GM19239 (cell line): ENCODE results near the gene MYORG.
A peak's percentile ranks its signal among the peaks of the same experiment; 100 is the strongest.

ENCODE experiments used
- DNase-seq: peaks from one replicate; pipeline ENCODE4 v3.0.0; 2011; ENCODE audit warnings: low spot score; ENCODE audit not compliant: insufficient read length
- FAIRE-seq: peaks from 2 replicates; lab custom pipeline; 2011; peaks lifted over from hg19 to GRCh38; lab: Jason Lieb, UNC

The MYORG gene

GRCh38 chr9:34376596-34377403 is at the start of gene MYORG:
TSS of gene MYORG (minus strand) at chr9:34376898. CDS start at chr9:34372943, 3,955 bp downstream.
- FAIRE-seq, result peak; percentile 100

DNA sequence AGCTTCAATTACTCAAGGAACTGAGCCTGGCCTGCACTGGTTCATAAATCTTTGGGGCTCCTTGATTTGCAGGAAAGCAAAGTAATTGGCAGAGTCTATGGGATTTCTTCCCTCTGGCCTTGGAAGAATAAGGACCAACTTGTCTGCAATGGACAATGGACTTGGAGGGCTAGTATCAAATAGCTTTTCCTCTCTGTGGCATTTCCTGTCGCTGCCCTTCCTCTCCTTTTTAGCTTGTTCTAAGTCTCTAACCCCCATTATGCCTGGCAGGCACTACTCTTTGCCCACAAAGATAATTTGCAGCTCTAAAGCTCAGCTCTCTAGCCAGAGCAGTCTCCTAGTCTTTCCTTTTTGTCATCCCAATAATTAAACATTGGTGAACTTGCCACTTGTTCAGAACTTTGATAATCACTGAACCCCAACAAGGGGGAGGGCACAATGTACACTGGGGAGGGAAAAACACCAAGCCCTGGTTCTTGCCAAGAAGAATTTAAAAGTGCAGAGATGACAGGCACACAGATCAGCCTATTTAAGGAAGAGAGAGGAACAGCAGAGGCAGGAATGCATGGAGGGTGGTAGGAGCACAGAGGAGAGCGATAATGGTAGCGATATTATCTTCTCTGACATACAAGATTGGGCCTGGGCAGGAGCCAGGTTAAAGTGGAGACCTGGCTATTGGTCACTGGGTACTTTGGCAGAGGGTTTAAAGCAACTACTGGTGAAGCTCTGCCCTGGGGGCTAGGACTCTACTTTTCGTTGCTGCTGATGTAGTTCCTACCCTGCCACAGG is 43.2 kb upstream of the MYORG start:
- FAIRE-seq (no peak), DNase-seq (no peak)

More at GRCh38 chr9:34376596-34377403, at the start of gene MYORG:
- DNase-seq, result peak; percentile 97

DNA sequence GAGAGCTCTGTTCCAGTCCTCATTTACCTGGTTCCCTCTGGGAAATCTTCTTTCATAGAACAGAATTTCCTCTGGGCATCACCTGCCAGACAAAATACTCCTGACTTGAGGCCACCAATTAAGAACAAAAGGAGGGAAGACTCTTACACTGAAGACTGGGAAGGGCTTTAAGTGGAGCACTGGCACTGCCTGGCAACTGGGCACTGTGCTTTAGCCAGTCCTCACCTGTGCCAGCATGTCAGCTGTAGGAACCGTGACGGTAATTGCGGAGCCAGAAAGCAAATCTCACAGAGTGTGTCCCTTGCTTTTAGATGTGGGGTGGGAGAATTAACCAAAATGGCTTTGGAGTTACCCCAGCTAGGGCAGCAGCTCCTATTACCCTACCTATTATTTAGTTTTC is 41.0 kb upstream of the MYORG start:
- DNase-seq (no peak), FAIRE-seq (no peak)

DNA sequence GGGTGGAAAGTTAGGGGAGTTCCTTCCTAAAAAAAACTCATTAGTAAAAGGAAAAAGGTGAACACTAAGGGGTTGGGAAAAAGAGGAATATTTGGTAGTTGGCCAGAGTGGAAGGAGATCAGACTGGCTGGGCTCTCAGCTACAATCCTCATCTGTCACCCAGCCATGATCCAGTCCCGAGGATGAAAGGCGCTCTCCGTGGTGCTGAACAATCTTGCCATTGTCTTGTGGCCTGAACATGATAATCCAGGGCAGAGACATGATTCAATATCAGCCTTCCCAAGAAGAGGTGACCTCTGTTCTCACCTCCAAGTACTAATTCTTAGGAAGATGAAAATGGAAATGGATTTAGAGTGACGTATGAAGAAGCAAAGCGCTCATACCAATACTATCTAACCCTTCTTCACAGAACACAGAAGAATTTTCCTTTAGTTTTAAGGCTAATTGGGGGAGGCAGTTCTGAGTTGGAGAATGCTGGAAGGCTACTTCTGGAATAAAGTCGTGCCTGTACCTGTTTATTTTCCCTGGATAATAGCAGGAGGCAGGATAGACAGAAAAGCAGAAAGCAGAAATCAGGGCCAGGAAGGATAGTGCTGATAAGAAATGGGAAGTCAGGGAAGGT is 36.6 kb upstream of the MYORG start:
- DNase-seq (peak; percentile 30), FAIRE-seq (no peak)

DNA sequence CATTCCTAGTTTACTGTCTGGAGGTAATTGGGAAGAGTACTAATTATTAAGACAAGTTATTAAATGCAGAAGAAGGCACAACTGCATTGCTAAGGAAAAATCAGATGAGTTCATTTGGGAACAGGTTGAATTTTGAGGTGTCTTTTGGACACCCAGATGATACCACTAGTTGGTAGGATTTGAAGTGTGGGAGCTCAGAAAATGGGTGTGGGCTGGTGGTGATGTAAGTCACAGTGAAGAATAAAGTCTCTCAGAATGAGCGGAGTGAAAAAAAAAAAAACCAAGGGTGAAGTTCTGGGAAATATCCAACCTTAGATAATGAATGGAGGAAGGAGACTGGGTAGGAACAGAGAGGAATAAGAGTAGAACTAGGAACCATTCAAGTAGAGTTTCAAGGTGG is 35.6 kb upstream of the MYORG start:
- FAIRE-seq, result no peak
- no peak for DNase-seq

- no peak for FAIRE-seq
- DNase-seq, result no peak
These were observed 32.5 kb upstream of the MYORG start for GRCh38 chr9:34409154-34409553.

DNA sequence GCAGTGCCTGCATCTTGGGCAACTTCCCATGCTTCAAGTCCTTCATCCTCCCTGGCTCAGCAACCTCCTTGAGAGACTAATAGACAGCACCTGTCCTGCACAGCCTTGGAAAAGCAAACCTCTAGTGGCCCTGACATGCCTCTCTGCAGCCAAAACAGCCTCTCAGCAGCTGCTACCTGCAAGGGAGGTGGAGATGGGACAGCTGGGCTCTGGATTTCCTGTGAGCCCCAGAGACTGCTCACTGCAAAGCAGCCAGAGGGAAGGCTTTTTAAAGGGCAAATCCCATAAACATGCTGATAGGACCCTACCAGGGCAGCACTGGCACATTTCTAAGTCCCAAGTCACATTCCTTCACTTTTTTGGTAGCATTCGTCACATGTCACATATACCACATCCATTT is 31.5 kb upstream of the MYORG start:
- FAIRE-seq, result no peak
- no peak for DNase-seq

DNA sequence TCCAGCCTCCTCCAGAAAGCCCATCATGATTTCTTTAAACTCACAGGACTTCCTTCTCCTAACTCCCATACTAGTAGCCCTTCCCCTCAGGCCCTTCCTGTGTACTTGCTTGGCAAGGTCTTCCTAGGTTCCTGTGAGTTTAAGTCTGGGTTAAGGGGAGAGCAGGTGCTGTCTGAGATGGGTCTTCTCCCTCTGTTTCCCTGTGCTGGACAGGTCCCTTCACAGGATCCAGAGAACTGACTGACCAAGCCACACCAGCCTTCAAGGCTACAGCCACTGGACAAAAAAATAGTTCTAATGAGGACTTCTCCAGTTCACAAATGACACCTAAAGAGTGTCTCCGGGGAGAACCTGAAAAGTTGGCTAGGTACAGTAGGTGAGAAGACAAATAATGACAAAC is 29.5 kb upstream of the MYORG start:
- FAIRE-seq, result no peak
- DNase-seq, result no peak

GRCh38 chr9:34405719-34406118 is 29.0 kb upstream of the MYORG start:
- no peak for FAIRE-seq
- no peak for DNase-seq

DNA sequence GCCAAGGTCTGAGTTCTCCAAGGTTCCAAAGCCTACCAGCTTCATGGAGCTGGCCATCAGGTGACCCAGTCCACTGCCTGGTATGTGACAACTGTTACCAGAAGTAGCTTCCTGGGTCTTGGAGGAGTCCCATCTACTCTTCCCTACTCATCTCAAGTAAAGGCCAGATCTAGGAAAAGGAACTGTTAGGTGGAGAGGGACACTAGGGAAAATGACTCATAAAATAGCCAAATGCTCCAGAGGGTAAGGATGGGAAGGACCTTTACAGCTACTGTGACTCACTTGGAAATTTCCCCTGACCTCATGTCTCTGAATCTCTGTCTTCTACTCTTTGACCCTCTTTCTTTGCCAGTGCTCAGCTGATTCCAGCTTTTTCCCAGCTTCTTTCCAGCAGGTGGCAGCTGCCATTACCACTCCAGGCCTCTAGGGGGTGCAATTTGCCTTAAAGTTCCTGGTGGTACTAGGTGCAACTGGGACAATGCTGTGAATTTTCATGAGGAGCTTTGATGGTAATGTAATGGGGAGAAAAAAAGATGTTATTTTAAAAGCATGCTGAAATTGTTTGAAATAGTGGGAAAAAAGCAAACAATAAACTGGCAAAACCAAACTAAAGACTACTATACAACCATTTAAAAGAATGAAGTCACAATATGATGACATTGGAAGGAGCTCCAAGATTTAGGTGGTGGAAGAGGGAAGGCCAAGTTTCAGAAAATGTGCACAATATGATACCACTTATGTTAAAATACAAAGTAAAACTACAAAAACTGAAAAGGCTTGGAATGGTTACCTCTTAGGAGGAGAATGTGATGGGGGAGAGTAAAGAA is 27.1 kb upstream of the MYORG start:
- FAIRE-seq, result no peak
- DNase-seq, result peak; percentile 52

DNA sequence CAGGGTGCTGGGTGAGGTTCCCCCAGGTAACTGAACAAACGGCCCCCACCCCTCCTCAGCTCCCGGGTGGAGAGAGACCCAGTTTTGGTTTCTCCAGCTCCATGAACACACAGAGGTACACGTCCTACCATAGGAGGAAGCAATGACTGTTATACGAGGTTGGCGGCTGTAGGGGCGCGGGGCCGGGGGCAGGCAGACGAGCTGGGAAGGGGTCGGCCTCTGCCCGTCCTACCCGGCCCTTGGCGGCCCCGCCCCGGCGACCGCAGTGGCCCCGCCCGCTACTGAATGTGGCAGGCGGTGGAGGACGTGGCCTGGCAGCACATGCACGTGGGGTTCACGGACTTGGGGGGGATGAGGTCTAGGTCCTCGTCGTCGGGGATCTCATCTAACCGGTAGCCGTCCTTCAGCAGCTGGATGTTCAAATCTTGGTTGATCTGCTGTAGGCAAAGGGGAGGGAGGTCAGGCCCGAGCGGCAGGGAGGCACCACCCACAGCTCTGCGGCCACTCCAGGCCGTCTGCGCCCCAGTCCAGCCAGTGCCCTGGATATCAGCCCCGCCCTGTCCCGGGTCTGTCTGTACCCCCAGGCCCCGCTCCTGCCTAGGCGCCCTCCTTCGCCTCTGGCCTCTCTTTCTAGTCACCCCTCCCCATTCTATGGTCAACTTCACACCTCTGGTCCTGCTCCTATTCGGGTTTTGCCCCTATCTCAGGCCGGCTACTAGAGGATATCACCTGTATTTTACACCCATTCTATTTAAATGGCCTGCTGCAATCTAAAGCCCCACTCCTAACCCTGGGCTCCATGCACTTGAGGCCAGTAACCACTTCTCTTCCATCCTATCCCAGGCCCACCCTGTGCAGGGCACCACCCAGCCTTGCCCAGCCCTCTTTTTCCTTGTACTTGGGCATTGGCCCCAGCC is 24.2 kb upstream of the MYORG start:
- no peak for FAIRE-seq
- DNase-seq, result no peak

- DNase-seq, result no peak
- FAIRE-seq, result no peak
These were observed 23.6 kb upstream of the MYORG start for GRCh38 chr9:34400275-34400674.

- no peak for DNase-seq
- FAIRE-seq, result no peak
These were observed 23.0 kb upstream of the MYORG start for GRCh38 chr9:34399729-34400128.

- FAIRE-seq (no peak), DNase-seq (no peak)
These were observed 22.2 kb upstream of the MYORG start for GRCh38 chr9:34398875-34399274.

- no peak for FAIRE-seq
These were observed 19.8 kb upstream of the MYORG start for GRCh38 chr9:34396276-34397214.

GRCh38 chr9:34392511-34392910 is 15.8 kb upstream of the MYORG start:
- FAIRE-seq (no peak), DNase-seq (no peak)

More at GRCh38 chr9:34396276-34397214, 19.8 kb upstream of the MYORG start:
- no peak for DNase-seq

DNA sequence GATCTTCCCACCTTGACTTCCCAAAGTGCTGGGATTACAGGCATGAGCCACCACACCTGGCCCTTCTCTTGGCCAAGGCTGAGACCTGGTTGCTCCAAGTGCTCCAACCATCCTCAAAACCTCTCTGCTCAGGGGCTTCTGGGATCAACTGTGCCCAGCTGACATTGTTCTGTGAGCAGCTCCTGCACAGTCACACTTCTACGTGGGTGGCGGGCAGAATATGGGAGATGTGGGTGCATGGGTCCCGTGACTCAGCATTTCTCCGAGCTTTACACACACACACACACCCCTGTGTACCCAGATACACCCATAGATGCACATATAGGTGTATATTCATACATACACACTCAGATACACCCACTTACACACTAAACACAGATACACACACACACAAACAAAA is 10.5 kb upstream of the MYORG start:
- no peak for DNase-seq
- no peak for FAIRE-seq

DNA sequence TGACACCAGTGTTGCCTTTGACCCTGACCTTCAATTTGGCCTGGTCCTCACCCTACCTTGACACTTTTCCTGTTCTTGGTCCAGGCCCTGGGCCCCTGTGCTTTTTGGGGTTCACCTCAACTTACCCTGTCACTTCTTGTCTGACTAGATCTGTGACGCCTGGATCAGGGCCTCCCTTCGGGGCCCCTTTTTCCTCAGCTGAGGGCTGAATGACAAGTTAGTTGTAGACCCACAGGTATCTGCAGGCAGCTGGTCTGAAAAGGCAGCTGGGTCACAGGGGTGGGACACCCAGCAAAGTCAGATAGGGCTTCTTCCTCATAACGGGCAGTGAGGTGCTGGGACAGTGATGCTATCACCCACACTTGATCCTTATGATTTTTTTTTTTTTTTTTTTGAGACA is 10.0 kb upstream of the MYORG start:
- no peak for FAIRE-seq
- DNase-seq, result no peak
